GM19395 (cell line): Measurements from ENCODE around the gene CDR2L.
A peak's percentile ranks its signal among the peaks of the same experiment; 100 is the strongest.

Experiments
- ATAC-seq: cut with Tn5 transposase; IDR thresholded peaks from one replicate; pipeline ENCODE4 v1.9.1; 2021; ENCODE audit warnings: mild to moderate bottlenecking, moderate library complexity; ENCODE audit not compliant: unreplicated experiment

CDR2L gene

GRCh38 chr17:74987418-74987908 lies at the start of gene CDR2L:
TSS of gene CDR2L (plus strand) at chr17:74987632. CDS start at chr17:74988044, 412 bp downstream.
- peak; percentile 88 for ATAC-seq

DNA sequence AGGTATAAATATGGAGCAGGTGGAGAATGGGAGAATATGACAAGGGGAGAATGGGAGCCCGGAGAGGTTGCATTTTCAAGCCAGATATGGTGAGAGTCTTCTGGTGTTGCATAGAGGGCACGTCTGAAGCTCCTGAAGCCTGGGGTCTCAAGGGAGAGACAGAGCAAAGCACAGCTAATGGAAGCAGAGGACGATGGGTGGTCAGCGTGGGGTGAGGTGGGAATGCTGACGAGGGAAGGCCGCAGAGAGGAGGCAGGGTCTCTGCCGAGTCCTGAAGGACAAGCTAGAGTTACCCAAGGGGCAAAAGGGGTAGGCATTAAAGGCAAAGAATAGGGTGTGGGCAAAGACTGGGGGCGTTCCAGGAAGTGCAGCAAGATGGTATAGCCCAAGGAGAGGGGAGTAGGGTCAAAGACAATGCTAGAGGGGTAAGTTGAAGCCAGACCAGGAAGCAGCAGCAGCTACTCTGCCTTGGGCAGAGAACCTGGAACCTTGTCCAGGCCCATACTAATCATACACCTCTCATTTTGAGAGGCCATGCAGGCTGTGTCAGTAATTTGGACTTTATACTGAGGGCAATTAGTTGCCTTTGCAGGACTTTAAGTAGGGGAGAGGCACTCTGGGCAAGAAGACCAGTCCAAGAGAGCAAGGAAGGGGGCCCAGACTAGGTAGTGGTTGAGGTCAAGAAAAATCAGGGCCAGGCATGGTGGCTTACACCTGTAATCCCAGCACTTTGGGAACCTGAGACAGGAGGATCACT lies 49.1 kb upstream of the CDR2L start:
- ATAC-seq: no peak

GRCh38 chr17:74939534-74939933 lies 47.9 kb upstream of the CDR2L start:
- no peak for ATAC-seq

DNA sequence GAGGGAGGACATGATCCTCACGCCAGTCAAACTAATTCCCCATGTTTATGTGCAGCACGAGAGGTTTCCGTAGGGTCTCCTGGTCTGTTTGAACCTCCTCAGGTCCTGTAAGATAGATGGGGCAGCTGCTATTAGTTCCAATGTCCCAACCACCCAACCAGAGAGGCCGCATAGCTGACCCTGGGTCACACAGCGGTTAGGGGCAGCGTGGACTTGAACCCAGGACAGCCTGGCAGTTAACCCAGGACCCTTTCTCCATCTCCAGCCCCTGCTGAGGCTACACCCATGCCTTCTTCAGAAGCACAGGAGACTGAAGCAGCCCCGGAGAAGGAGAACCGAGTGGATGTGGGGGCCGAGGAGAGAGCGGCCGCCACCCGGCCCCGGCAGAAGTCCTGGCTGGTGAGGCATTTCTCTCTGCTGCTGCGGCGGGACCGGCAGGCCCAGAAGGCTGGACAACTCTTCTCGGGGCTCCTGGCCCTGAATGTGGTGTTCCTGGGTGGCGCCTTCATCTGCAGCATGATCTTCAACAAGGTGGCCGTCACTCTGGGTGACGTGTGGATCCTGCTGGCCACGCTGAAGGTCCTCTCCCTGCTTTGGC lies 46.2 kb upstream of the CDR2L start:
- ATAC-seq: no peak

DNA sequence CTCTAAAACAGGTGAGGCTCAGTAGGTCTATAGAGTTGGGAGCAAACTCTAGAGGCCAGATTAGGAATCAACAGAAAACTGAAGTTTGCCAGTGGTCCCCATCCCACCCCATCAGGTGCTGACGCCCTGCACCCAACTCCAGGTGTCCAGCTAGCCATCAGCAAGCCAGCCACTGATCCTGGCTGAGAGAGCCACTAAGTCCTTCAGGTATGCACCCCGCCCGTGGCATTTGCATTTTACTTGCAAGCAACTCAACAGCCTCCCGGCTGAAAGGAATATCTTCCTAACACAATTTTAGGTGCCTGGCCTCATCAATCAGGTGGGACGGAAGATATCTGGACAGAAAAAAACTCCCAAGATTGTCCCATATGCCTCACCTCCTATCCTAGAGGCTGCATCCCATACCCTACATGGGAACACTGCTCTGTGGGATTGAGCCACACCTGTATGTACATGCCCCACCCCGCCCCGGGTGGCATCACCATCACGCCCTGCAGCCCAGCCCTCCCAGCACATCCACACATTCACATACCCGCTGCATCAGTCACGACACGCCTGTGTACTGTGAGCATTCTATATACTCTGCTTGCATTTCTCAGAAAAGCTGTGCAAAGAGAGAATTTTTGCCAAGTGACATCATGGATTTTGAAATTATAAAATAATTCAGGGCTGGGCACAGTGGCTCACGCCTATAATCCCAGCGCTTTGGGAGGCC lies 43.5 kb upstream of the CDR2L start:
- ATAC-seq: no peak

- ATAC-seq: no peak
These were observed 41.9 kb upstream of the CDR2L start for GRCh38 chr17:74945543-74945942.

DNA sequence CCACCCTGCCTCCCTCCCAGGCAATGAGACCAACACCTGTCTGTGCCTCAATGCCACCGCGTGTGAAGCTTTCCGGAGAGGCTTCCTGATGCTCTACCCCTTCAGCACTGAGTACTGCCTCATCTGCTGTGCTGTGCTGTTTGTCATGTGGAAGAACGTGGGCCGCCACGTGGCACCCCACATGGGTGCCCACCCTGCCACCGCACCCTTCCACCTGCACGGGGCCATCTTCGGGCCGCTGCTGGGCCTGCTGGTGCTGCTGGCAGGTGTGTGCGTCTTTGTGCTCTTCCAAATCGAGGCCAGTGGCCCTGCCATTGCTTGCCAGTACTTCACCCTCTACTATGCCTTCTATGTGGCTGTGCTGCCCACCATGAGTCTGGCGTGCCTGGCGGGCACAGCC lies 40.8 kb upstream of the CDR2L start:
- no peak for ATAC-seq

GRCh38 chr17:74947041-74947754 lies 40.2 kb upstream of the CDR2L start:
- ATAC-seq: no peak

DNA sequence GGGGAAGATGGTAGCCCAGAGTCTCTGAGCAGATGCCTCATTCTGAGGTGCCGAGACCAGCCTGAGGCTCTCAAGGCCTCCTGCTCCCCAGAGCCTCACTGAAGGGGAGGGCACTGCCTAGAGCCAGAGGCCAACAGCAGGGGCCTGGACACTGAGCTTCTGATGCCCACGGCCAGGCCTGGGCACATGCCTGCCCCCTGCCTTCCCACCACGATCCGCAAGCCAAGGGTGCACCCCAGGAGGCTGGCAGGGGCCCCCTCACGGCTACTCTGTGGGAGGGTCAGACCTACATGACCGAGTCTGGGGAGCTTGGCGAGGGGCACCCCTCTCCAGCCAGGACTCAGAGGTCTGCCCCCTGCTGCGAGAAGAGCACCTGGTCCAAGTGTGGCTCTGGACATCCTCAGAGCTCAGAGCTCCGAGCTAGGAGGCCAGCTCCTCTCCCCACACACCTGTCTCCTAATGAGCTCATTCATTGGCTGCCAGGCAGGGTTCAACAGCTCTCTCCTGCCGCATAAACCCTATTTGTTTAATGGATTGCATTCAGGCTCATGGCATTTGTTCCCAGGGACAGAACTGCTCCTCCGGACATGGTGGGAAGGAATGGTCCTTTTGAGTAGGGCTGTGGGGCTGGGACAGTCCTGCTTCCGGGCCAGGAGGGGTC lies 37.8 kb upstream of the CDR2L start:
- no peak for ATAC-seq

DNA sequence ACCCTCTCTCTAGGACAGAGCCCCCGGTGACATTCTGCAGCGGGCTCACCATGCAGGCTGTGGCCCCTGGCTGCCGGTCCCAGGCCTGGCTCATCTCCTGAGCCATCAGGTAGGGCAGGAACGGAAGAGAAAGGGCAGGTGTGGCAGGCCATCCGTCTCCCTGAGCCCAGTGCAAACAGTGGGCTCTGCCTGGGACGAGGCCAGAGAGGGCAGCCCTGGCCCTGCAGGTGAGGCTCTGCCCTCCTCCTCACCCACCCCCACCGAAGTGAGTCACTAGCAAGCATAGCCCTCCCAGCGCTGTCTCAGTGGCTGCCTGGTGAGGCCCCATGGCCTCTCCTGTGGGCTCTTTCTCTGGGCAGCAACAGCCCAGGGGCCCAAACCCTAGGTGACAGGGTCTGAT lies 37.2 kb upstream of the CDR2L start:
- ATAC-seq: no peak

DNA sequence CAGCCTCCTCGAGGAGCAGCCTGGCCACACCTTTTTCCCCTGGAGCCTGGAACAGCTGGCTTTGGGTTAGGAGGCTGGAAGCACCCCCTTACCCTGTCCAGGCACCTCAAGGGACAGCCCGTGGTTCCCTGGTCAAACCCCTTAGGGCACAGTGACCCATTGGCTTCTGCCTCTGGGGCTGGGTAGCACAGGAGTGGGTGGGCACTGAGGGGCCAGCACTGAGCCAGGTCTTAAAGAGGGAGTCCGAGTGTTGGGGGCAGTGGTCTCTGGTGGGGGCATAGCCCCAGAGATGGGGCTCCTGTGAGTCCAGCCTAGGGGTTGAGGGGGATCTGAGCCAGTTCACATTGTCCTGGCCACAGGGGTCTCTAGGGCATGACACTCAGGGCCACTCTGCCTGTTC lies 36.4 kb upstream of the CDR2L start:
- ATAC-seq: no peak

GRCh38 chr17:74951680-74952421 lies 35.6 kb upstream of the CDR2L start:
- ATAC-seq: no peak

DNA sequence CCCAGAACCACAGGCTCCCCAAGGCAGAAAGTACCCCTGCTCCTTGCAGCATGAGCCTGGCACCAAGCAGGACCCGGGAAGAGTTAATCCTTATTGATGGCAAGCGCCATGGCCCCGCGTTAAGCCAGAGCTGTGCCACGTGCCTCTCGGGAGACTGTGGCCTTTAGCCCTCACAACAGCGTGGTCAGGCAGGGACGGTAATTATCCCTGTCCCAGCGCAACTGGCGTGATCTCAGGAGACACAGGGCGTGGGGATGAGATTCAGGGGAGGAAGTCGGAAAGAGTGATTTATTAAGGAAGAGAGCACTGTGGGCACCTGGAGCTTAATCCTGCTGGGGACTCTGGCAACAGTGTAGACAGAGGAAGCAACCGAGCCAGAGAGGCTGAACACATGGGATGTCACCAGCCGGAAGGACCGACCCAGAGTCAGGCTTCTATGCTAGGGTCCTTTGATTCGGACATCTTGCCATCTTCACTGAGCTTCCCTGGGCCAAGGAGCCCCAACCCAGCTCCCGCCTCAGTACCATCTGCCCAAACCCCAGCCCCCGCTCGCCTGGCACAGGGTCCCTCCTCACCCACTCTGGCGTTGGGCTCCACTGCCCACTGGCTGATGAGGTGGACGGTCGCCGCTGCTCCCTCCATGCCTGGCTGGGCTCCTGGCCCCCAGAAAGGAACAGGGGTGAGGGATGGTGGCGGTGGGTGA lies 34.9 kb upstream of the CDR2L start:
- no peak for ATAC-seq

DNA sequence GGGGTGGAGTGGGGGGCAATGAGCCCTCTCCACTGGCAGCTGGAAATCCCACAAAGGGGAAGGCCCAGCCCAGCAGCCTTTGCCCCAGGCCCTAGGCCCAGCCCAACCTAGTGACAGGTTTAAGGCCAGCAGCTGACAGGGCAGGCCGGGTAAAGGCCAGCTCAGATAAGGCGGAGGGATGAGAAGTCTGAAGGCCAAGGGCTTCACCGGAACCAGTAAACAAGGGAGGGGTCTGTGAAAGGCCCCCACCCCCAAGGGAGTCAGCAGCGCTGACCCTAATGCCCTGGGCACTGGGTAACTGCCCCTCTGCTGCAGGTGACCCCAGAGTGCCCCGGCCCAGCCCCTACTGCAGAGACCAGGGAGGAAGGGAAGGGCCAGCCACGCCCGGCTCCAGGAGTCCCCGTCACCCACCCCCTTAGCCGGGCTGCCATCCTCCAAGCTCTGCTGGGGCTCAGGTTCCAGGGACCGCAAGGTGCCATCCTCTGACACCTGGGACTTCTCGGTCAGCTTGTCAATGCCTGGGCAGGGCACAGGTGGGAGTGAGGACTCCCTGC lies 34.2 kb upstream of the CDR2L start:
- ATAC-seq: no peak

DNA sequence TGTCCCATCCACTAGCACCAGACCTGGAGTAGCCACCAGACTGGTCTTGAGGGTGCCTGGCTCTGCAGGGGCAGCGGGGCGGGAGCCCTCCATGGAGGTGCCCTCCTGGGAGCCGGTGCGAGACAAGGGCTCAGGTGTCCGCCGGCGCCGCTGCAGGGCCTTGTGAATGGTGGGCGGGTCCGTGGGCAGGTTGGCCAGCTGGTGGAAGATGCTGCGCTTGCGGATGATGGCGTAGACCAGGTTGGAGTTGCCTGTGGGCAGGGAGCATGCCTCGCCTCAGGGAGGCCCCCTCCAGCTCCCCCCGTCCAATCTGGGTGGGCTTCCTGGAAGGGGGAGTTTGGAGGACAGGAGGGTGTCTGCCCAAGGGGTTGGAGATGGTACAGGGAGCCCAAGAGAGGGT lies 33.3 kb upstream of the CDR2L start:
- no peak for ATAC-seq

GRCh38 chr17:74954665-74955421 lies 32.6 kb upstream of the CDR2L start:
- no peak for ATAC-seq

DNA sequence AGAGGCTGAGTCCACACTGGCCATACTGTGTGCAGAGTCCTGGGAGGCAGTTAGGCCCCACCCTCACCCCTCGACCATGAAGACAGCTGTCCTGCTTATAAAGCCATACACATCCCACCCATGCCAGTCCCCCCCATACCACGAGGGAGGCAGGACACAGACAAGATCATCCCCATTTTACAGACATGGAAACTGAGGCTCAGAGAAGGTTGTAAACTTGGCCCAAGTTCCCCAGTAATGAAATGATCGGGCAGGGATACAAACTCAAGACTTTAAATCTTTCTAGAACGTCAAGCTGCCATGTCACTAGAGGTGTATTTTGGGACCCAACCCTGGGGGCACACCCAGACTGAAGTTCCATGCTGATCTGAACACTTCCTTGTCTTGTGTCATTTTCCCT lies 31.3 kb upstream of the CDR2L start:
- ATAC-seq: no peak

GRCh38 chr17:74957935-74958740 lies 29.3 kb upstream of the CDR2L start:
- ATAC-seq: peak; percentile 50
